GM15510 (cell line): ENCODE results near the gene ABCB8.

Experiments used
- POLR2A ChIP-seq: IDR thresholded peaks from 3 replicates; pipeline ENCODE4 v1.6.1; 2011; ENCODE audit warnings: borderline replicate concordance; ENCODE audit not compliant: insufficient read length; ENCODE audit errors: extremely low read depth

ABCB8 gene

GRCh38 chr7:151095123-151095797, 67.0 kb downstream of the ABCB8 start:
- TF ChIP-seq POLR2A, result no peak

- TF ChIP-seq POLR2A, result no peak
Observed at GRCh38 chr7:151095828-151096475, 67.7 kb downstream of the ABCB8 start.
